Left lung (tissue), 10 donors: ENCODE data around the gene RBFOX2. TPM values are rescaled to one million over a fixed set of nuclear protein-coding genes. Genes with fewer than 3 reads are reported as not detected.

ENCODE experiments used
- ATAC-seq: fragments of 200-7000 bp; cut with Tn5 transposase; one replicate; pipeline ENCODE4 v1.9.1; 2020; ENCODE audit warnings: moderate library complexity
- DNase-seq, 4 donors: peaks; one replicate each; pipeline ENCODE4 v3.0.0-alpha.2; 2013 to 2020
- H3K27ac ChIP-seq, 2 donors: fragments of 200-600 bp; sonication (generic) in 1 of 2; one replicate each; pipeline versions ENCODE4 v1.5.0 to v1.8.0; 2020 to 2021
- H3K27me3 ChIP-seq, 2 donors: fragments of 200-600 bp; sonication (generic) in 1 of 2; one replicate each; pipeline versions ENCODE4 v1.5.0 to v1.8.0; 2020 to 2021
- H3K36me3 ChIP-seq, 2 donors: fragments of 200-600 bp; sonication (generic) in 1 of 2; one replicate each; pipeline versions ENCODE4 v1.5.0 to v1.8.0; 2020 to 2021
- H3K4me1 ChIP-seq, 2 donors: fragments of 200-600 bp; one replicate each; pipeline ENCODE4 v1.8.0; 2021
- H3K4me3 ChIP-seq, 2 donors: fragments of 200-600 bp; sonication (generic) in 1 of 2; one replicate each; pipeline versions ENCODE4 v1.5.0 to v1.8.0; 2020 to 2021; ENCODE audit warnings: mild to moderate bottlenecking in 1 of 2
- H3K9me3 ChIP-seq, 2 donors: fragments of 200-600 bp; sonication (generic) in 1 of 2; one replicate each; pipeline versions ENCODE4 v1.5.0 to v1.8.0; 2020 to 2021
- intact Hi-C, 2 donors: fragments of 100-400 bp; cut with DNase I; formaldehyde crosslinking; loops; one replicate each; pipeline versions ENCODE4 v1.11.2 to v1.14.2; 2022
- polyA plus RNA-seq, 6 donors: library from polyadenylated mRNA; unstranded; fragments of 120-200 nt; gene quantifications; one replicate each; pipeline ENCODE4 v1.2.1, GENCODE V29; 2013; ENCODE audit not compliant: insufficient read length in 6 of 6
- total RNA-seq, 2 donors: library from RNA; stranded (reverse); fragmentation: NEBNext Ultra II Directional; extraction: Animal tissue kit (Norgen Biotek cat#: 25700); gene quantifications; one replicate each; pipeline ENCODE4 v1.2.1, GENCODE V29; 2021
- TF ChIP-seq, protein P1 (sequence below), 2 donors: fragments of 200-600 bp; sonication (generic) in 1 of 2; IDR thresholded peaks; one replicate each; pipeline versions ENCODE4 v1.5.0 to v1.8.0; 2021; ENCODE audit warnings: antibody characterized with exemption in 2 of 2
- donor health status: DM: no; HTN: yes; CAD: no.
- donor health status: DM: no; HTN: no; CAD: no.

The RBFOX2 gene
- total and polyA plus RNA-seq, 8 donors: 63.1 to 171 (median 154) TPM

DNA sequence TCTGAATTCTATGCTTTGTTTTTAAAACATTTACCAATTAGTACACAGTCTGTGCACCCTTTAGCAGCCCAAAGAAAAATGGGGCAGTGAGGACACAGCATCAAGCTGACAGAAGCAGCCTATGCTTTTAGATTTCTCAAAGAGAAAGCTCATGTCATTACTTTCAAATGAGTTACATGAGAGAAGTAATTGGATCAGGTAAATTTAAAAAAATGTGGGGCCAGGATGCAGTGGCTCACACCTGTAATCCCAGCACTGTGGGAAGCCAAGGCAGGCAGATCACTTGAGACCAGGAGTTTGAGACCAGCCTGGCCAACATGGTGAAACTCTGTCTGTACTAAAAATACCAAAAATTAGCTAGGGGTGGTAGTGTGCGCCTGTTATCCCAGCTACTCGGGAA lies 253.3 kb downstream of the RBFOX2 start:
- no peak for DNase-seq
- ATAC-seq: no peak
- Histone ChIP-seq H3K4me1 (no peaks in the 10 kb centered on the region), H3K36me3 (no peaks in the 10 kb centered on the region), H3K27ac (no peak overlapping the region), H3K27me3 (no peaks in the 10 kb centered on the region), H3K4me3 (no peak overlapping the region), H3K9me3 (no peaks in the 10 kb centered on the region)
- intact Hi-C loops: no loop called here
- TF ChIP-seq, protein P1, sequence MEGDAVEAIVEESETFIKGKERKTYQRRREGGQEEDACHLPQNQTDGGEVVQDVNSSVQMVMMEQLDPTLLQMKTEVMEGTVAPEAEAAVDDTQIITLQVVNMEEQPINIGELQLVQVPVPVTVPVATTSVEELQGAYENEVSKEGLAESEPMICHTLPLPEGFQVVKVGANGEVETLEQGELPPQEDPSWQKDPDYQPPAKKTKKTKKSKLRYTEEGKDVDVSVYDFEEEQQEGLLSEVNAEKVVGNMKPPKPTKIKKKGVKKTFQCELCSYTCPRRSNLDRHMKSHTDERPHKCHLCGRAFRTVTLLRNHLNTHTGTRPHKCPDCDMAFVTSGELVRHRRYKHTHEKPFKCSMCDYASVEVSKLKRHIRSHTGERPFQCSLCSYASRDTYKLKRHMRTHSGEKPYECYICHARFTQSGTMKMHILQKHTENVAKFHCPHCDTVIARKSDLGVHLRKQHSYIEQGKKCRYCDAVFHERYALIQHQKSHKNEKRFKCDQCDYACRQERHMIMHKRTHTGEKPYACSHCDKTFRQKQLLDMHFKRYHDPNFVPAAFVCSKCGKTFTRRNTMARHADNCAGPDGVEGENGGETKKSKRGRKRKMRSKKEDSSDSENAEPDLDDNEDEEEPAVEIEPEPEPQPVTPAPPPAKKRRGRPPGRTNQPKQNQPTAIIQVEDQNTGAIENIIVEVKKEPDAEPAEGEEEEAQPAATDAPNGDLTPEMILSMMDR (IDR thresholded peaks at IDR 0.05): no peak

DNA sequence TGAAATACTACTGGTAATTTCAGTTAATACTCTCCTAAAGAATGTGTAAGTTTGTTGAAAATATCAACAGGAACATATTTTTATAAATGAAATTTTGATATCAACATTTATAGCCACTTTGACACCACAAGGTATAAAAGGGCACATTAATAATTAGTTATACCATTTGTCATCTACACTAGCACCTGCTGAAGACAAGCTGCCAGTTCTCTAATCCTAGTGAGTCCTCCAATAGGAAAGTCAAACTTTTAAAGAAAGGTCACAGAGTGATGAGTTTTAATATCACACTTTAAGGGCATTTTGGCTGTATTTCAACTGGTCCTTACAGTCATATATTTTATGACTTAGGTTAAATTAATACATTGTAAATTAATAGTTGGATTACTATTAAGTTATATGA lies 258.6 kb downstream of the RBFOX2 start:
- H3K27me3 ChIP-seq: no peaks in the 10 kb centered on the region
- intact Hi-C loops: no loop called here
- H3K36me3 ChIP-seq: no peaks in the 10 kb centered on the region
- no peak overlapping the region for H3K27ac ChIP-seq
- TF ChIP-seq, protein P1 (IDR thresholded peaks at IDR 0.05): no peak
- ATAC-seq (no peak), DNase-seq (no peak)
- no peaks in the 10 kb centered on the region for H3K9me3 ChIP-seq
- H3K4me3 ChIP-seq: no peak overlapping the region
- no peaks in the 10 kb centered on the region for H3K4me1 ChIP-seq

DNA sequence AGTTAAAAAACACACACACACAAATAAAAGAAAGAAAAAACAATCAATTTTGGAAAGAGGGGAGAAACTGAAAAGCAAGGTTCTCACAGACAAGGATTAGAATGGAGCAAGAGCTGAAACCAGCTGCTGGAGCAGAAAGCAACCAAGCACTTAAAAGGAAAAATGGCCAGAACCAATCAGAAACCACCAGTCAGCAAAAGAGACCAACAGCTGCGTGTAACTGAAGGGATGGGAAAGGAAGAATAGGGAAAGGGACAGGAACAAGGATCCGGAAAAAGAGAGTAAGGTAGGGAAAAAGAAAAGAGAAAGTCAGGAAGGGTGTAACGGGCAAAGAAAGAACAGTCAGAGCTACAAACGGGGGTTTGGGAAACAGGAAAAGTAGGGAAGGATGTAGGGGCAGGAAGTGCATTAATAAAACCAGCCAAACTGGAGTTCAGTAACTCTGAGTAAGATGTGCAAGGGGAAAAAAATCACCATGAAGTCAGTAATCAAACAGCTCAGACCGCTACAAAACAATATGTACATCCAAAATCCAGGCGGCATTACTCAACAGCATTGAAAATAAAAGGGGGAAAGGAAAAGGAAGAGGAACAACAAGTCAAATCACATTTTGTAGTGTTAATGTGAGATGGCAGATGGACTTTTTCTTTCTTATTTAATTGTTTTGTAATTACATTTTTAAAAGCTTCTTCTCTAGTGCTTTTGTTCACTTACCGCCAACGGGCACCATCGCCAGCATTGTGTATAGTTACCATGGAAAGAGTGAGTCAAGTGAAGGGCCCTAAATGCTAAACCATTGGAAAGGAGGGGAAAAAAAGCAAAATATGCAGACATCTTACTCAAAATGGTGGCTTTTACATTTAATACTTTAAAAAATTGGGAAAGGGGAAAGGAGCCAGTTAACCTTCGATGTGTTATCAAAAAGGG lies 261.7 kb downstream of the RBFOX2 start:
- DNase-seq: peak in 2 of 4 donors; percentile 25 to 47
- TF ChIP-seq, protein P1 (IDR thresholded peaks at IDR 0.05): no peak
- intact Hi-C loops: no loop called here
- H3K4me3 ChIP-seq: no peak overlapping the region
- H3K36me3 ChIP-seq: no peaks in the 10 kb centered on the region
- no peaks in the 10 kb centered on the region for H3K27me3 ChIP-seq
- peak overlapping the region in 1 of 2 donors; percentile 20 for H3K27ac ChIP-seq
- H3K4me1 ChIP-seq: no peaks in the 10 kb centered on the region
- no peaks in the 10 kb centered on the region for H3K9me3 ChIP-seq
- peak; percentile 22 for ATAC-seq

DNA sequence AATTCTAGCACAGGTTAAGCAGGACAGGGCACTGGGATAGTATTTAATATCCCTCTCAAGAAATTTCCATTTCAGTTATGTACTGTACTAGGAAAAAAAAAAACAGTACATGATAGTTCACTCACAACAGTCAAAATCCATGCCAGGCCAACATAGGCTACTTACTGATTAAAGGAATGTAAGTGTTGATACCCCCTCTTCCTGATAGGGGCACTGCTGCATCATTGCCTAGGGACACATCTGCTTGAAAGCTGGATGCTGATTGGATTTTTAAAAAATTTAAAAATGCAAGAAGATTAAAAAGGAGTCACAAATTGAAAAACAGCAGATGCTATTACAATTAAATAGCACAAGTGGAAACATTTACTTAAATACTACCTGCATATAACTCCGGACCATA lies 267.6 kb downstream of the RBFOX2 start:
- no peak overlapping the region for H3K27ac ChIP-seq
- H3K27me3 ChIP-seq: no peaks in the 10 kb centered on the region
- TF ChIP-seq, protein P1 (IDR thresholded peaks at IDR 0.05): no peak
- no peaks in the 10 kb centered on the region for H3K9me3 ChIP-seq
- H3K36me3 ChIP-seq: peaks cover 0 to 4% of the 10 kb centered on the region in 2 donors
- no peak overlapping the region for H3K4me3 ChIP-seq
- ATAC-seq: peak; percentile 36
- DNase-seq: peak in 1 of 4 donors; percentile 29
- H3K4me1 ChIP-seq: no peaks in the 10 kb centered on the region
- intact Hi-C loops: no loop called here

DNA sequence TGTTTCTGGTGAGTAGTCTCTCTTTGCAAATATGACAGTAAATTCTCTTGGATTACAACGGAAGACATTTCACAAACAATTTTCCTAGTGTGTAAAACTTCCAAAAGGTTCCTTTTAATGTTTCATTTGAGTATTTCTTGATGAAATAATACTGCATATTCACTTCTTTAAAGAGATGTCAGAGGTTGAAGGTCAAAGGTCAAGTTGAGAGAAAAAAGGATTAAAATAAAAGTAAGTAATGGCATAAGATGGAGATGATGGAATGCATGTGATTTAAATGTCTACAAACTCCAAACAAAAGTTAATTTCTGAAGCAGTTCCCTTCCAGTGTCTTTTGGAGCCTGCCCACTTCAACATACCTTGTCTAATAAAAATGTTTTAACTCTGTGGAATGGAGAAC lies 270.2 kb downstream of the RBFOX2 start:
- no peaks in the 10 kb centered on the region for H3K9me3 ChIP-seq
- DNase-seq (no peak), ATAC-seq (no peak)
- intact Hi-C loops: no loop called here
- H3K4me1 ChIP-seq: no peaks in the 10 kb centered on the region
- no peak overlapping the region for H3K4me3 ChIP-seq
- H3K27ac ChIP-seq: no peak overlapping the region
- TF ChIP-seq, protein P1 (IDR thresholded peaks at IDR 0.05): no peak
- H3K36me3 ChIP-seq: peaks cover 0 to 4% of the 10 kb centered on the region in 2 donors
- H3K27me3 ChIP-seq: no peaks in the 10 kb centered on the region
